ENCODE results near the gene MTERF1.

MTERF1 gene

GRCh38 chr7:91922857-91923256 lies 42.4 kb upstream of the MTERF1 start:
- no peaks in the 10 kb centered on the region for H3K4me1 ChIP-seq (ENCODE audit: insufficient read depth, low read length, poor library complexity, severe bottlenecking)
- no peak for TF ChIP-seq CTCF (conservative IDR thresholded peaks at IDR 0.05; ENCODE audit: low read length)
- TF ChIP-seq EZH2phosphoT487 (IDR thresholded peaks at IDR 0.05; ENCODE audit: borderline replicate concordance), result no peak
- no peaks in the 10 kb centered on the region for H3K27me3 ChIP-seq (ENCODE audit: insufficient read depth, low read length, poor library complexity, severe bottlenecking)
- H3K4me2 ChIP-seq (ENCODE audit: low read depth, low read length, poor library complexity, severe bottlenecking), result no peak overlapping the region
- no peak overlapping the region for H2AFZ ChIP-seq (ENCODE audit: low read length)
- no peak overlapping the region for H3K9ac ChIP-seq (ENCODE audit: low read depth, low read length, poor library complexity, severe bottlenecking)
- no peaks in the 10 kb centered on the region for H3K79me2 ChIP-seq (ENCODE audit: insufficient read depth, low read length)
- H3K36me3 ChIP-seq (ENCODE audit: insufficient read depth, low read length), result no peaks in the 10 kb centered on the region
- no peak overlapping the region for H3K4me3 ChIP-seq (ENCODE audit: low read length, poor library complexity, severe bottlenecking)
- H4K20me1 ChIP-seq (ENCODE audit: insufficient read depth, low read length, poor library complexity, severe bottlenecking), result no peaks in the 10 kb centered on the region
- no peaks in the 10 kb centered on the region for H3F3A ChIP-seq (ENCODE audit: low read depth)
- H3K9me2 ChIP-seq (replicated peaks; ENCODE audit: low read depth, low read length), result no peaks in the 10 kb centered on the region
- no peaks in the 10 kb centered on the region for H3K9me3 ChIP-seq (ENCODE audit: insufficient read depth, low read depth, low read length)

GRCh38 chr7:91918356-91918755 lies 37.9 kb upstream of the MTERF1 start:
- Histone ChIP-seq H3K27me3 (ENCODE audit: insufficient read depth, low read length, poor library complexity, severe bottlenecking) (no peaks in the 10 kb centered on the region), H3F3A (ENCODE audit: low read depth) (no peaks in the 10 kb centered on the region), H2AFZ (ENCODE audit: low read length) (no peak overlapping the region), H3K36me3 (ENCODE audit: insufficient read depth, low read length) (no peaks in the 10 kb centered on the region), H3K79me2 (ENCODE audit: insufficient read depth, low read length) (no peaks in the 10 kb centered on the region), H4K20me1 (ENCODE audit: insufficient read depth, low read length, poor library complexity, severe bottlenecking) (no peaks in the 10 kb centered on the region), H3K4me1 (ENCODE audit: insufficient read depth, low read length, poor library complexity, severe bottlenecking) (peaks cover 9% of the 10 kb centered on the region), H3K4me2 (ENCODE audit: low read depth, low read length, poor library complexity, severe bottlenecking) (no peak overlapping the region), H3K9me3 (ENCODE audit: insufficient read depth, low read depth, low read length) (no peaks in the 10 kb centered on the region), H3K9ac (ENCODE audit: low read depth, low read length, poor library complexity, severe bottlenecking) (no peak overlapping the region), H3K9me2 (replicated peaks; ENCODE audit: low read depth, low read length) (no peaks in the 10 kb centered on the region), H3K4me3 (ENCODE audit: low read length, poor library complexity, severe bottlenecking) (no peak overlapping the region)
- TF ChIP-seq EZH2phosphoT487 (IDR thresholded peaks at IDR 0.05; ENCODE audit: borderline replicate concordance) (no peak), CTCF (conservative IDR thresholded peaks at IDR 0.05; ENCODE audit: low read length) (no peak)

- Histone ChIP-seq H3K79me2 (ENCODE audit: insufficient read depth, low read length) (no peaks in the 10 kb centered on the region), H4K20me1 (ENCODE audit: insufficient read depth, low read length, poor library complexity, severe bottlenecking) (no peaks in the 10 kb centered on the region), H3K27me3 (ENCODE audit: insufficient read depth, low read length, poor library complexity, severe bottlenecking) (no peaks in the 10 kb centered on the region), H3F3A (ENCODE audit: low read depth) (no peaks in the 10 kb centered on the region), H2AFZ (ENCODE audit: low read length) (no peak overlapping the region; the same call in 1 of the 2 replicates), H3K4me1 (ENCODE audit: insufficient read depth, low read length, poor library complexity, severe bottlenecking) (peaks cover 17% of the 10 kb centered on the region), H3K4me2 (ENCODE audit: low read depth, low read length, poor library complexity, severe bottlenecking) (peak overlapping the region; percentile 20), H3K9me3 (ENCODE audit: insufficient read depth, low read depth, low read length) (no peaks in the 10 kb centered on the region), H3K9ac (ENCODE audit: low read depth, low read length, poor library complexity, severe bottlenecking) (peak overlapping the region; percentile 12), H3K36me3 (ENCODE audit: insufficient read depth, low read length) (no peaks in the 10 kb centered on the region), H3K4me3 (ENCODE audit: low read length, poor library complexity, severe bottlenecking) (no peak overlapping the region), H3K9me2 (replicated peaks; ENCODE audit: low read depth, low read length) (no peaks in the 10 kb centered on the region)
- TF ChIP-seq EZH2phosphoT487 (IDR thresholded peaks at IDR 0.05; ENCODE audit: borderline replicate concordance) (no peak), CTCF (conservative IDR thresholded peaks at IDR 0.05; ENCODE audit: low read length) (no peak)
These were observed 35.5 kb upstream of the MTERF1 start for GRCh38 chr7:91916051-91916440.
